DLD1 (cell line): ENCODE data around the gene LATS2.
"Not testable (repeated sequence)": the region's sequence is repeated elsewhere in the genome, so short reads cannot be mapped to it uniquely, and the experiment has no call there.

ENCODE experiments used
- in situ Hi-C: cut with HindIII; loops from 2 replicates; pipeline ENCODE4 v1.10.0; 2017; ENCODE audit warnings: low sequenced_read_pairs

LATS2 gene

GRCh38 chr13:21075379-21076249, 14.2 kb upstream of the LATS2 start:
- in situ Hi-C loops: no loop called here

- in situ Hi-C loops: no loop called here
Measured at GRCh38 chr13:21075011-21075378, 13.6 kb upstream of the LATS2 start.

- in situ Hi-C loops: no loop called here
Measured at GRCh38 chr13:21074546-21074945, 13.2 kb upstream of the LATS2 start.

- in situ Hi-C loops: no loop called here
Measured at GRCh38 chr13:21071924-21072323, 10.5 kb upstream of the LATS2 start.

GRCh38 chr13:21071015-21071414, 9.6 kb upstream of the LATS2 start:
- in situ Hi-C loops: no loop called here

GRCh38 chr13:21069561-21070004, 8.2 kb upstream of the LATS2 start:
- in situ Hi-C loops: no loop called here

- in situ Hi-C loops: no loop called here
Measured at GRCh38 chr13:21067848-21068247, 6.5 kb upstream of the LATS2 start.

GRCh38 chr13:21066946-21067345, 5.6 kb upstream of the LATS2 start:
- in situ Hi-C loops: no loop called here

GRCh38 chr13:21065686-21066085, 4.3 kb upstream of the LATS2 start:
- in situ Hi-C loops: no loop called here

GRCh38 chr13:21063031-21063430, 1.6 kb upstream of the LATS2 start:
- in situ Hi-C loops: no loop called here

- in situ Hi-C loops: no loop called here
Measured at GRCh38 chr13:21060338-21061028, 903 bp downstream of the LATS2 start.

GRCh38 chr13:21059641-21060337, 1.6 kb downstream of the LATS2 start:
- in situ Hi-C loops: no loop called here

GRCh38 chr13:21058361-21058760, 3.0 kb downstream of the LATS2 start:
- in situ Hi-C loops: no loop called here

- in situ Hi-C loops: no loop called here
Measured at GRCh38 chr13:21055511-21056045, 5.8 kb downstream of the LATS2 start.

- in situ Hi-C loops: no loop called here
Measured at GRCh38 chr13:21055016-21055415, 6.4 kb downstream of the LATS2 start.

- in situ Hi-C loops: no loop called here
Measured at GRCh38 chr13:21054313-21054712, 7.1 kb downstream of the LATS2 start.

GRCh38 chr13:21053231-21053630, 8.2 kb downstream of the LATS2 start:
- in situ Hi-C loops: no loop called here

- in situ Hi-C loops: no loop called here
Measured at GRCh38 chr13:21051675-21052074, 9.7 kb downstream of the LATS2 start.

GRCh38 chr13:21050288-21051197, 10.8 kb downstream of the LATS2 start:
- in situ Hi-C loops: no loop called here

GRCh38 chr13:21049731-21050130, 11.7 kb downstream of the LATS2 start:
- in situ Hi-C loops: not testable (repeated sequence)
